Activated naive CD4-positive, alpha-beta T cell treated with anti-CD3 and anti-CD28 coated beads, Interleukin-2, amount 50 U/mL, for 16 hours (primary cell): ENCODE results near the gene CCDC178.
"Not testable (repeated sequence)": the region's sequence is repeated elsewhere in the genome, so short reads cannot be mapped to it uniquely, and the experiment has no call there.

ENCODE experiments used
- DNase-seq: peaks from one replicate; pipeline ENCODE4 v3.0.0-alpha.2; 2020

CCDC178 gene

DNA sequence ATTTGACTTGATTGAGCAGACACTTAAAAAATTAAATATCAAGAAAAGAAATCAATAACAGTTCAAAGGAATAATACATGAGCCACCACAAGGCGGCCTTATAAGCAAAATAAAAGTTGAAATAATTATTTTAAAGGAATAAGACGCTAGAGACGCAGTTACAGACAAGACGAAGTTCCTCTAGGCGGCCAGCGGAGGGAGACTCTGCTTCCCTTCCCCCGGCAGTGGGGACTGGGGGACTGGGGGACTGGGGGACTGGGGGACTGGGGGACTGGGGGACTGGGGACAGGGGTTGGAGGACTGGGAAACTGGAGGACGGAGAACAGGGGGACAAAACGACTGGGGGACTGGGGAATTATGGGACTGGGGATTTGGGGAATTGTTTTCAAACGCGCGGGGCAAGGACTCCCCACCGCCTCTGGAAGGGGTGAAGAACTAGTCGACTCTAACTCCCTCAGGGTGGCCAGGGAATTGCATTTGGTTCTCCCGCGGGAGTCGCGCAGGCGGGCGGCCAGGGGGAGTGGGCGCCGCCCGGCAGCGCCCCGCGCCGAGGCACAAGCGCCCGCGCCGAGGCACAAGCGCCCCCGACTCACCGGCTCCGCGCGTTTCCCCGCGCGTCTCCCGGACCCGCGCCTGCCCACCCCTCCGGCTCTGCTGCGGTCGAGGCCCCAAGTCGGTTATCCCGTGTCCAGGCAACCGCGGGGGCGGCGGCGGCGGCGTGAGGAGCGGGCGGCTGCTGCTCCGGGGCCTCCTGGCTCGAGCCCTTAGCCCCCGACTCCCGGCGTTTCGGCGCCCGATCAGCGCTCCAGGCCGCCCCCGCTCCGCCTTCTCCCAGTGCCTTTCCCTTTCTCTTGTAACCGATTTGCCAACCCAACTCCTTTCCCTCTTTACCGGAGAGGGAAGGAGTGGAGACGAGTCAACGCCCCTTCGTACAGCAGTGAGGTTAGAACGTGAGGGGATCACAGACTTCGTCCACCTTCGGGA, at the start of gene CCDC178:
TSS of gene CCDC178 (minus strand) at position 662 of the 984 bp plus-strand sequence. CDS start 28,633 bp downstream, outside the sequence.
- no peak for DNase-seq

DNA sequence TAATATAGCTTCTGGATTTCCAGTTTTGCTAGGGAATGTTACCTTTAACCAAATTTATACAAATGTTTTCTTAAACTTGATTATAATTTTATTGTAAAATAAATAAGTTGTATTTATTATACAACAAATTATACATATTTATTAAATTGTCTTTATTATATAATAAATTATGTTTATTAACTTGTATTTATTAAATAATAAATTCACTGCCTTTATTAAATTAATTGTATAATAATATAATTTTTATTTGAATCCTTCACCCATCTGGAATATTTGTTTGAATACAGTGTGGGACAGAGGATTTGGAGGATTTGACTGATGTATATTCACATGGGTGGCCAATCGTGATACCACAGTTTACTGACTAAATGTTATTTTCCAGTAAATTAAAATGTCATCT, 43.4 kb upstream of the CCDC178 start:
- DNase-seq = no peak

DNA sequence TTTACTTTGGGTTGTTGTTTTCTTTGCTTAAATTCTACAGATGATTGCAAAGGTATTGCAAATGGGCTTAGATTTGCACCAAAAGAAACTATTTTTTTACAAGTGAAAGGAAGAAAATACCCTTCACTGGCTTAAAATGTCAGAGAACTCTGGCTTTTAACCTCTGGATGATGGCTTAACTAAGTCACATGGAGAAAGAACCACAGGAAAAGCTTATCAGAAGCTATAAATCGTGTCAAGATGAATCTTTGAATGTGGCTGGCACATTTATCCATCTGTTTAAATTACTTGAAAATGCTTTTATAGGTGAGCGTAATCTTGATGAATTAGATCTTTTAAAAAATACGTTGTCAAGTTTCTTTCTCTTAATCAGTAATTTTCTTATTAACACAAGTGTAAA, 32.0 kb upstream of the CCDC178 start:
- DNase-seq = no peak

DNA sequence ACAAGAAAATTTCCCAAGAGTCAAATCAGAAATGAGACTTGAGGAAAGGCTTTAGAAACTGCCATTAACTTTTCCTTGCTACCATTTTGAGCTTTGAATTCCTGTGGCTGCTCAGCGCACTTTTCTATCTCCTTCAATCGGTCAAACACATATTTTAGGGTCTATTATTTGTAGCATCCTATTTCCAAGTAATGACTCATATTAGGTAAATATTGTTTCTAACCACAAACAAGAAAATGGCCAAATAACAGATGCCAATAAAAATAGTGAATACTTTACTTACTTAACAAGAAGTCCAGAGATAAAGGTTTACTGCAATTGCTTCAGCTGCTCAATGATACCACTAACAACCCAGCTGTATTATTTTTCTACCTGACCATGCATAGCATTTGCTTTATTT, 29.7 kb upstream of the CCDC178 start:
- DNase-seq = no peak

- no peak for DNase-seq
Observed at GRCh38 chr18:33469699-33470098, 29.2 kb upstream of the CCDC178 start.

GRCh38 chr18:33467531-33467930, 27.0 kb upstream of the CCDC178 start:
- DNase-seq = no peak

DNA sequence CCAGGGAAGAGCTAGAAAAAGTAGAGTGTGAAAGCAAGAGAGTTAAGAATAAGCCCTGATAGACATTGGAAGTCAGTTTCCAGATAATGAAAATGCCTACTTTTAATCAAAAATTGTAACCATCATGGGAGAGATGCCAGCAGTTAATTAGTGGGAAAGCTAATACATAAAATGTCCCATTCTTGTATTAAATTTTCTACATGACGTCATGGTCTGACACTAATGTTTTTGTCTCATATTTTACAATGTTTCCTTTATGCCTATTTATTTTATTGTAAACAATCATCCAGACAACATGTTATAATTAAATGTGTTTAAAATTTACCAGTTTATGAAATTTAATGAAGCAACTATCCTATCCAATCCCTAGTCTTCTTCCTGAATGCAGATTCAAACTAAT, 26.3 kb upstream of the CCDC178 start:
- no peak for DNase-seq

- DNase-seq = no peak
Observed at GRCh38 chr18:33460681-33461080, 20.2 kb upstream of the CCDC178 start.

- no peak for DNase-seq
Observed at GRCh38 chr18:33459612-33460011, 19.1 kb upstream of the CCDC178 start.

DNA sequence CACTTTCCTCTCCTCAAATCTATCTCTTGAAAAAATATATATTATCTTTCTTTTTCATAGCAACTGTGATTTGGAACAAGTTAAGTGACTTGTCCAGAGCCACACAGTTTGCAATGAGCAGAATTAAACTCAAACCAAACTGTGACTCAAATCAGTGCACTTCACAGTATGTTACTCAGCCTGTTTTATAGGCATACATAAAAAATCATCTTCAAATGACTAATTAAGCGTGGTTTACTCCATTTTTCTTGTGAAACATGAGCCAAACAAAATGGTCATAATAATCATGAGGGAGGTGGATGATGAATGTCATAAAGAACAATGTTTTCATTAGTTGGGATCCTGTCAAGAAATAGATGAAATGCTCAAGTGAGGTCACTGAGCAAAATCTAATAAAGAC, 6.1 kb upstream of the CCDC178 start:
- no peak for DNase-seq

- DNase-seq = no peak
Observed at GRCh38 chr18:33444709-33445108, 4.2 kb upstream of the CCDC178 start.

DNA sequence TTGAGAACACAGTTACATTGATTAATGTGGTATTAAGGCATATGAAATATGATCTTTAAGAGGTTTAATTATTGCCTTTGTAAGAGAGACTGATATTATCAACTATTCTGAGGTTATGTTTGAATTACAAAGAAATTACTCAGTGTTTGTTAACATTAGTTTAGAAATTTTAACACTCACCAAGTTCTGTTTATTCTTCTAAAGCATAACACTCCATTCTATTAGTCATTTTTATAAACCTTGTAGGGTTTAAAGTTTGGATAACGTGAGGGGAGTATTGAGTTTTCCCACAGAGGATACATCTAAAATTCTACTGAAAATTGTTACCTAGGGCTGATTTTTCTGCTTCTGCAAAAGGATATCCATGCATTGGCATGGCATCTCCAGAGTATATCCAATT, 7.7 kb downstream of the CCDC178 start:
- DNase-seq = no peak

- DNase-seq = no peak
Observed at GRCh38 chr18:33427549-33427948, 13.0 kb downstream of the CCDC178 start.

GRCh38 chr18:33424266-33424946, 16.1 kb downstream of the CCDC178 start:
- no peak for DNase-seq

GRCh38 chr18:33421225-33421624, 19.3 kb downstream of the CCDC178 start:
- DNase-seq = no peak

DNA sequence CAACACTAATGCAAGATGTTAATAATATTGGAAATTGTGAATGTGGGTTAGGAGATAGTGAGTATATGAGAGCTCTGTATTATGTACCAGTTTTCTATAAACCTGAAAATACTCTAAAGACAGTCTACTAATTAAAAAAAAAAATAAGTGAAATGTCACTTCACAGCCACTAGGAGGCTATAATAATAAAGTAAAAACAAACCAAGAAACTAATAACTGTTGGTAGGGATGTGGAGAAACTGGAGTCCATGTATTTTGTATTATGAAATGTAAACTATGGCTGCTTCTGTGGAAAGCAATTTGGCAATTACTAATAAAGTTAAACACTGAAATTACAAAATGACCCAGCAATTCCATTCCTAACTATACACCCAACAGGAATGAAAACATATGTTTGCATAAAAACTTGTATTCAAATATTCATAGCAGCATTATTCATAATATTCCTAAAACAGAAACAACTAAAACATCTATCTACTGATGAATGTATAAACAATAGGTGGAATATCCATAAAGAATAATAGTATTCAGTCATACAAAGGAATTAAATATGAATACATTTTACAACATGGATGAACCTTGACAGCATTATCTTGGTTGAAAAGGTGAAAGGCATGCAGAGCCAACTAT, 36.2 kb downstream of the CCDC178 start:
- no peak for DNase-seq

GRCh38 chr18:33398939-33399338, 41.6 kb downstream of the CCDC178 start:
- not testable (repeated sequence) for DNase-seq

DNA sequence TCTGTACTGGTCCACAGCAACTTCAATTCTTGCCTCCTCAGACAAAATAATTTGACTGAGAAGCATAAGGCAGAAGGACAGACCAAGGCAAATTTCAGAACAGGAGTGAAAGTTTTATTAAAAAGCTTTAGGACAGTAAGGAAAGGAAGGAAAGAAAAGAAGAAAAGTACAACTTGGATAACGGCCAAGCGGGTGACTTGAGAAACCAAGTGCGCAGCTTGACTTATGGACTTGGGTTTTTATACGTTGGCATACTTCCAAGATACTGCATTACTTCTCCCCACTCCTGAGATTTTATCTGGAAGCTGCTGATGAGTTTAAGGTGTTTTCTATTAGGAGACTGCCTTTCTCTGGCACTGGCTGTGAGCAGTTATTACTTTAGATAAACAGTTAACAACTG, 64.7 kb downstream of the CCDC178 start:
- DNase-seq = no peak

GRCh38 chr18:33372442-33372841, 68.1 kb downstream of the CCDC178 start:
- no peak for DNase-seq

DNA sequence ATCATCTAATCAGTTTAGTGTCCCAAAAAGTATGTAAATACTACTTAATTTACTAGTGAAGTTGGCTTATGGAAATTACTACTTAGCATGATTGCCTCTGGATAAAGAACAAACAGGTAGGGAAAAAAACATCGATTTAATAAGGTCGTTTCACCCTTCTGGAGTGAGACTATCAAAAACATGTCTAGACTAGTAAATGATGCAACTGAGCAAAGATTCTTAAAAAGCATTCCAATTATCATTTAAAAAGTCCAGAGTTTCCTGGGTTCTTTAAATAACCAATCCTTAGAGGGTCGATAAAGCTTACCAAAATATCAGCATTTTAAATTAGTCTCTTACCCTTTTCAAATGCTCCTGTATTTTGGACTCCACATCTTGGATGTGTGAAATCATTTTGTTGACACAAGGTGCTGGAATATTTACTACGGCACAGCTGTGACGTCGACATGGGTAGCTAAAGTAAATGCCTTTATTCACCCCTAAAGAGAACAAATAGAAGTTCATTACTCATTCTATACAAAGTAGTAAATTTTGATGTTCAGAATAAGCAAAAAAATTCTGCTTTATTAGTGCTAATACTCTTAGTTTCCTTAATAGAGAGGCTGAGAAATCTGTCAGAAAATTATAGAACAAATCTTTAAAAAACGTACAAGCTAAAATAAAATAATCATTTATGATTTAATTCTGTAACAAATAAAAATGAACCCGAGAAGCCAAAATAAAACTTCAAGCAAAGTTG, 70.6 kb downstream of the CCDC178 start:
- DNase-seq = no peak

DNA sequence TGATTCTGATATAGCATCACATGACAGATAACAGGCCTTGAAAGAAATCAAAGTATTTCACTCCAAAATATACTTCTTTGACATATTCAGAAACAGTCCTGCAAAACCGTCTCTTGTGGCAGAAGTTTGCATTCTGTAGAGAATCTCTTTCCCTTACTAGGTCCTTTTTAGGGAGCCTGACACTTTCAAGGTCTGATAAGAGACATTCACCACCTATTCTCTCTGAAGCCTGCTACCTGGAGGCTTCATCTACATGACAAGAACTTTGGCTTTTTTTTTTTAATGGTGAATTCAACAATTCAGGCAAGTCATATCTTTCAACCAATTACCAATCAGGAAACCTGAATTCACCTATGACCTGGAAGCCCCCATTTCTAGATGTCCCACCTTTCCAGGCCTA, 83.8 kb downstream of the CCDC178 start:
- no peak for DNase-seq

GRCh38 chr18:33355756-33356155, 84.8 kb downstream of the CCDC178 start:
- DNase-seq = no peak

DNA sequence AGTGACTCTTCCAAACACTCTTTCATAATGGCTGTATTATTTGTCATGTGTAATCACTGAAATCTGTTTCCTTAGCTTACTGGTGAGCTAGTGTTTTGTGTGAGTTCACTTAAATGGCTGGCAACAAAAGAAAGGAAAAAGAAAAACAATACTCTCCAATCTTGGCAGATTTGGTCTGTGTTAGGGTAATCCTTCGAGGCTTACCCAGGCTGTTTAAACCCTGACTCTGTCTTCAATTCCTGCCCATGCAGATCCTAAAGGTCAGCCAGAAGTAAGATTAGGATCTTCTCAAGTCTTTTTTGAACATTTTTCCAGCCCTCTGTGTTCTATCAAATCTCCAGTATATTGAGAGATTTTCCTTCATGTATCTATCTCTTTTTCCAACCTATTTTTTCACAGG, 85.3 kb downstream of the CCDC178 start:
- no peak for DNase-seq
